GM12878 (cell line): ENCODE measurements around the gene PLEKHG2. TPM values are rescaled to one million over a fixed set of nuclear protein-coding genes. Genes with fewer than 3 reads are reported as not detected.

ENCODE experiments used
- CREB1 ChIP-seq: IDR thresholded peaks from 2 replicates; pipeline ENCODE4 v1.6.1; 2012; ENCODE audit warnings: low read depth, mild to moderate bottlenecking, inconsistent platforms
- CREM ChIP-seq: IDR thresholded peaks from 2 replicates; pipeline ENCODE4 v1.6.1; 2014; ENCODE audit warnings: antibody characterized with exemption, low read depth
- KLF5 ChIP-seq: fragments of 450-650 bp; IDR thresholded peaks from 2 replicates; pipeline ENCODE4 v1.6.1; 2014; ENCODE audit warnings: mild to moderate bottlenecking; ENCODE audit not compliant: partially characterized antibody
- MEF2A ChIP-seq: IDR thresholded peaks from 2 replicates; pipeline ENCODE4 v1.6.1; 2011; ENCODE audit warnings: low read depth, mild to moderate bottlenecking, low read length, moderate library complexity; ENCODE audit not compliant: insufficient read depth
- MEF2B ChIP-seq: fragments of 450-650 bp; IDR thresholded peaks from 2 replicates; pipeline ENCODE4 v1.6.1; 2018; ENCODE audit warnings: mild to moderate bottlenecking, moderate library complexity; ENCODE audit not compliant: partially characterized antibody, poor library complexity, severe bottlenecking
- MXI1 ChIP-seq: fragments of 150-350 bp; IDR thresholded peaks from 2 replicates; pipeline ENCODE4 v1.6.1; 2011; ENCODE audit warnings: low read depth, mild to moderate bottlenecking, inconsistent platforms, low read length, improper control_type of control experiment
- NFYA ChIP-seq: IDR thresholded peaks from 2 replicates; pipeline ENCODE4 v1.6.1; 2011; ENCODE audit warnings: low read depth, mild to moderate bottlenecking, low read length, improper control_type of control experiment, borderline replicate concordance
- NR2C1 ChIP-seq: fragments of 450-650 bp; IDR thresholded peaks from 2 replicates; pipeline ENCODE4 v1.6.1; 2017; ENCODE audit warnings: antibody characterized with exemption, mild to moderate bottlenecking, moderate library complexity
- SMARCA5 ChIP-seq: fragments of 450-650 bp; IDR thresholded peaks from 2 replicates; pipeline ENCODE4 v1.6.1; 2017; ENCODE audit warnings: mild to moderate bottlenecking
- SP1 ChIP-seq: IDR thresholded peaks from one replicate; pipeline ENCODE4 v1.6.1; 2011; ENCODE audit warnings: low read depth, low read length
- SRF ChIP-seq, 2 experiments: IDR thresholded peaks; 2 replicates each; pipeline ENCODE4 v1.6.1; 2011; ENCODE audit warnings: low read depth in 2 of 2, low read length in 2 of 2, mild to moderate bottlenecking in 1 of 2, moderate library complexity in 1 of 2
- SUZ12 ChIP-seq: fragments of 200-600 bp; sonication (generic); IDR thresholded peaks from one replicate; pipeline ENCODE4 v1.6.1; 2018; ENCODE audit warnings: antibody characterized with exemption, mild to moderate bottlenecking; ENCODE audit not compliant: unreplicated experiment
- polyA plus RNA-seq, 11 experiments: library from polyadenylated mRNA; depleted of rRNA in 4 of 11; unstranded in 6 of 11; stranded (reverse) in 5 of 11; fragments of >200 nt; fragmentation: Nextera tagmentation in 4 of 11; fragmentation: Illumina TruSeq in 1 of 11; extraction: Ambion mirVana in 4 of 11; extraction: Trizol in 1 of 11; gene quantifications; 1 replicate in 1 of 11; 2 replicates in 10 of 11; pipeline versions ENCODE4 v1.2.1 to v1.2.3, GENCODE V29; 2011 to 2016; ENCODE audit warnings: inconsistent platforms in 2 of 11, missing spikeins in 2 of 11, low read depth in 1 of 11
- total RNA-seq, 4 experiments: library from RNA; depleted of rRNA in 3 of 4; stranded (reverse); fragments of >200 nt in 3 of 4; fragmentation: Illumina TruSeq in 1 of 4; extraction: Trizol in 1 of 4; gene quantifications; 2 replicates each; pipeline versions ENCODE4 v1.2.1 to v1.2.3, GENCODE V29; 2013 to 2021
- TF ChIP-seq, protein P1 (sequence below): IDR thresholded peaks from 2 replicates; pipeline ENCODE4 v1.6.1; 2012; ENCODE audit warnings: low read length, inconsistent platforms
- TF ChIP-seq, protein P2 (sequence below): fragments of 150-350 bp; IDR thresholded peaks from 2 replicates; pipeline ENCODE4 v1.6.1; 2014; ENCODE audit warnings: mild to moderate bottlenecking, low read depth, low read length
- TF ChIP-seq, protein P3 (sequence below): fragments of 450-650 bp; IDR thresholded peaks from 2 replicates; pipeline ENCODE4 v1.6.1; 2017; ENCODE audit warnings: mild to moderate bottlenecking, low read depth, inconsistent platforms; ENCODE audit not compliant: poor library complexity, severe bottlenecking
- TF ChIP-seq, protein P4 (sequence below), 3 experiments: IDR thresholded peaks in 2 of 3; conservative IDR thresholded peaks in 1 of 3; 2 replicates each; pipeline ENCODE4 v1.5.1; 2011; ENCODE audit warnings: low read depth in 3 of 3, low read length in 3 of 3, mild to moderate bottlenecking in 3 of 3, control low read depth in 2 of 3, moderate library complexity in 2 of 3, inconsistent platforms in 1 of 3, mixed read lengths in 1 of 3; ENCODE audit not compliant: control insufficient read depth in 2 of 3, insufficient read depth in 1 of 3; ENCODE audit errors: extremely low read depth in 1 of 3
- TF ChIP-seq, protein P5 (sequence below): fragments of 450-650 bp; IDR thresholded peaks from 2 replicates; pipeline ENCODE4 v1.6.1; 2017; ENCODE audit warnings: low read depth, mild to moderate bottlenecking, moderate library complexity
- TF ChIP-seq, protein P6 (sequence below): IDR thresholded peaks from 2 replicates; pipeline ENCODE4 v1.6.1; 2012; ENCODE audit warnings: low read depth, low read length, improper control_type of control experiment

PLEKHG2 gene
- total and polyA plus RNA-seq, 10 of the 15 experiments (the other 5 are each of a cell fraction or from before 2014, with no cell fraction given), result 3.0 to 62.5 (median 17.2) TPM

DNA sequence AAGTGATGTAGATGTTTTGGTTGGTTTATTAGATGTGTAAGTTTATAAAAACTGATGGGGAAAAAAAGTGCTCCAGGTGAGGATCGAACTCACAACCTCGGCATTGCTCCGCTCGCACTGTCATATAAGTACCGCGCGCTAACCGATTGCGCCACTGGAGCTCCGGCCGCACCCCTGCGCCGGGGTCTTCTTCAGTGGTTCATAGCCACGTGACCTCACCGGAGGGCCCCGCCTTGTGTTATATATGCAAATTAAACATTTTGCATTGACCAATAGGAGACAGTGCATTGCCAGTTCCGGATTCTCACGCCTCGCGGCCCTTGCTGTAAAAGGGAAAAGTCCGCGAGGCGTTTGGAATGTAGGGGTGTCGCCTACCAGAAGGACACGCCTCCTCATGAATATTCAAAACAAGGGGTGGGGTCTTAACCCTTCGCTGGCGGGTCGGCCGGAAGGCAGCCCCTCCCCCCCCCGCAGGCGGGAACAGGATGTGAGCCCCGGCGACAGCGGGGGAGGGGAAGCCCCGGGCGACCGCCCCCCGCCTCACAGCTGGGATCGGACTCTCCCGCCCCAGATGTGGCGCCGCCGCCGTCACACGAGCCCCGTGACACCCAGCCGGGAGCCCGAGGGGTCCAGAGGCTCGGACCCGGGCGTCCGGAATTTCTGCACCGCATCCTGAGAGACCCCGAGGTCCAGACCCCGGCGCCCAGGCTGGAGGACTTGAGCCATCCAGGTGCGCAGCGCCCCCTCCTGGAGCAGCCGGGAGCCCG, at the start of gene PLEKHG2 (continued):
- TF ChIP-seq, protein P1, sequence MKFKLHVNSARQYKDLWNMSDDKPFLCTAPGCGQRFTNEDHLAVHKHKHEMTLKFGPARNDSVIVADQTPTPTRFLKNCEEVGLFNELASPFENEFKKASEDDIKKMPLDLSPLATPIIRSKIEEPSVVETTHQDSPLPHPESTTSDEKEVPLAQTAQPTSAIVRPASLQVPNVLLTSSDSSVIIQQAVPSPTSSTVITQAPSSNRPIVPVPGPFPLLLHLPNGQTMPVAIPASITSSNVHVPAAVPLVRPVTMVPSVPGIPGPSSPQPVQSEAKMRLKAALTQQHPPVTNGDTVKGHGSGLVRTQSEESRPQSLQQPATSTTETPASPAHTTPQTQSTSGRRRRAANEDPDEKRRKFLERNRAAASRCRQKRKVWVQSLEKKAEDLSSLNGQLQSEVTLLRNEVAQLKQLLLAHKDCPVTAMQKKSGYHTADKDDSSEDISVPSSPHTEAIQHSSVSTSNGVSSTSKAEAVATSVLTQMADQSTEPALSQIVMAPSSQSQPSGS, result no peak
- TF ChIP-seq, protein P2, sequence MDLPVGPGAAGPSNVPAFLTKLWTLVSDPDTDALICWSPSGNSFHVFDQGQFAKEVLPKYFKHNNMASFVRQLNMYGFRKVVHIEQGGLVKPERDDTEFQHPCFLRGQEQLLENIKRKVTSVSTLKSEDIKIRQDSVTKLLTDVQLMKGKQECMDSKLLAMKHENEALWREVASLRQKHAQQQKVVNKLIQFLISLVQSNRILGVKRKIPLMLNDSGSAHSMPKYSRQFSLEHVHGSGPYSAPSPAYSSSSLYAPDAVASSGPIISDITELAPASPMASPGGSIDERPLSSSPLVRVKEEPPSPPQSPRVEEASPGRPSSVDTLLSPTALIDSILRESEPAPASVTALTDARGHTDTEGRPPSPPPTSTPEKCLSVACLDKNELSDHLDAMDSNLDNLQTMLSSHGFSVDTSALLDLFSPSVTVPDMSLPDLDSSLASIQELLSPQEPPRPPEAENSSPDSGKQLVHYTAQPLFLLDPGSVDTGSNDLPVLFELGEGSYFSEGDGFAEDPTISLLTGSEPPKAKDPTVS, result 0 out of 2 replicates have a peak, but pooled peaks have one; percentile 47
- TF ChIP-seq NFYA, result no peak
- TF ChIP-seq, protein P3, sequence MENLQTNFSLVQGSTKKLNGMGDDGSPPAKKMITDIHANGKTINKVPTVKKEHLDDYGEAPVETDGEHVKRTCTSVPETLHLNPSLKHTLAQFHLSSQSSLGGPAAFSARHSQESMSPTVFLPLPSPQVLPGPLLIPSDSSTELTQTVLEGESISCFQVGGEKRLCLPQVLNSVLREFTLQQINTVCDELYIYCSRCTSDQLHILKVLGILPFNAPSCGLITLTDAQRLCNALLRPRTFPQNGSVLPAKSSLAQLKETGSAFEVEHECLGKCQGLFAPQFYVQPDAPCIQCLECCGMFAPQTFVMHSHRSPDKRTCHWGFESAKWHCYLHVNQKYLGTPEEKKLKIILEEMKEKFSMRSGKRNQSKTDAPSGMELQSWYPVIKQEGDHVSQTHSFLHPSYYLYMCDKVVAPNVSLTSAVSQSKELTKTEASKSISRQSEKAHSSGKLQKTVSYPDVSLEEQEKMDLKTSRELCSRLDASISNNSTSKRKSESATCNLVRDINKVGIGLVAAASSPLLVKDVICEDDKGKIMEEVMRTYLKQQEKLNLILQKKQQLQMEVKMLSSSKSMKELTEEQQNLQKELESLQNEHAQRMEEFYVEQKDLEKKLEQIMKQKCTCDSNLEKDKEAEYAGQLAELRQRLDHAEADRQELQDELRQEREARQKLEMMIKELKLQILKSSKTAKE, result peak; percentile 95
- TF ChIP-seq, protein P4, sequence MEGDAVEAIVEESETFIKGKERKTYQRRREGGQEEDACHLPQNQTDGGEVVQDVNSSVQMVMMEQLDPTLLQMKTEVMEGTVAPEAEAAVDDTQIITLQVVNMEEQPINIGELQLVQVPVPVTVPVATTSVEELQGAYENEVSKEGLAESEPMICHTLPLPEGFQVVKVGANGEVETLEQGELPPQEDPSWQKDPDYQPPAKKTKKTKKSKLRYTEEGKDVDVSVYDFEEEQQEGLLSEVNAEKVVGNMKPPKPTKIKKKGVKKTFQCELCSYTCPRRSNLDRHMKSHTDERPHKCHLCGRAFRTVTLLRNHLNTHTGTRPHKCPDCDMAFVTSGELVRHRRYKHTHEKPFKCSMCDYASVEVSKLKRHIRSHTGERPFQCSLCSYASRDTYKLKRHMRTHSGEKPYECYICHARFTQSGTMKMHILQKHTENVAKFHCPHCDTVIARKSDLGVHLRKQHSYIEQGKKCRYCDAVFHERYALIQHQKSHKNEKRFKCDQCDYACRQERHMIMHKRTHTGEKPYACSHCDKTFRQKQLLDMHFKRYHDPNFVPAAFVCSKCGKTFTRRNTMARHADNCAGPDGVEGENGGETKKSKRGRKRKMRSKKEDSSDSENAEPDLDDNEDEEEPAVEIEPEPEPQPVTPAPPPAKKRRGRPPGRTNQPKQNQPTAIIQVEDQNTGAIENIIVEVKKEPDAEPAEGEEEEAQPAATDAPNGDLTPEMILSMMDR (IDR thresholded peaks at IDR 0.05 in 2 of 3, conservative IDR thresholded peaks at IDR 0.05 in 1 of 3; ENCODE audit: control insufficient read depth in 2 of 3, extremely low read depth in 1 of 3, insufficient read depth in 1 of 3, low read depth in 3 of 3, low read length in 3 of 3), result peak in 2 of 3 experiments; percentile 79 to 90
- peak; percentile 57 for TF ChIP-seq KLF5
- TF ChIP-seq NR2C1, result peak; percentile 16
- peak; percentile 86 for TF ChIP-seq CREM
- TF ChIP-seq SUZ12, result no peak
- TF ChIP-seq, protein P5, sequence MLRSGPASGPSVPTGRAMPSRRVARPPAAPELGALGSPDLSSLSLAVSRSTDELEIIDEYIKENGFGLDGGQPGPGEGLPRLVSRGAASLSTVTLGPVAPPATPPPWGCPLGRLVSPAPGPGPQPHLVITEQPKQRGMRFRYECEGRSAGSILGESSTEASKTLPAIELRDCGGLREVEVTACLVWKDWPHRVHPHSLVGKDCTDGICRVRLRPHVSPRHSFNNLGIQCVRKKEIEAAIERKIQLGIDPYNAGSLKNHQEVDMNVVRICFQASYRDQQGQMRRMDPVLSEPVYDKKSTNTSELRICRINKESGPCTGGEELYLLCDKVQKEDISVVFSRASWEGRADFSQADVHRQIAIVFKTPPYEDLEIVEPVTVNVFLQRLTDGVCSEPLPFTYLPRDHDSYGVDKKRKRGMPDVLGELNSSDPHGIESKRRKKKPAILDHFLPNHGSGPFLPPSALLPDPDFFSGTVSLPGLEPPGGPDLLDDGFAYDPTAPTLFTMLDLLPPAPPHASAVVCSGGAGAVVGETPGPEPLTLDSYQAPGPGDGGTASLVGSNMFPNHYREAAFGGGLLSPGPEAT, result no peak
- no peak for TF ChIP-seq CREB1
- no peak for TF ChIP-seq SP1
- TF ChIP-seq SRF (IDR thresholded peaks at IDR 0.05; ENCODE audit: low read depth in 2 of 2, low read length in 2 of 2), result peak; percentile 81 to 99
- TF ChIP-seq SMARCA5, result peak; percentile 97
- peak; percentile 33; the same call in 1 of the 2 replicates for TF ChIP-seq MXI1
- TF ChIP-seq MEF2B, result peak; percentile 42
- 0 out of 2 replicates have a peak, but pooled peaks have one; percentile 3 for TF ChIP-seq MEF2A
- TF ChIP-seq, protein P6, sequence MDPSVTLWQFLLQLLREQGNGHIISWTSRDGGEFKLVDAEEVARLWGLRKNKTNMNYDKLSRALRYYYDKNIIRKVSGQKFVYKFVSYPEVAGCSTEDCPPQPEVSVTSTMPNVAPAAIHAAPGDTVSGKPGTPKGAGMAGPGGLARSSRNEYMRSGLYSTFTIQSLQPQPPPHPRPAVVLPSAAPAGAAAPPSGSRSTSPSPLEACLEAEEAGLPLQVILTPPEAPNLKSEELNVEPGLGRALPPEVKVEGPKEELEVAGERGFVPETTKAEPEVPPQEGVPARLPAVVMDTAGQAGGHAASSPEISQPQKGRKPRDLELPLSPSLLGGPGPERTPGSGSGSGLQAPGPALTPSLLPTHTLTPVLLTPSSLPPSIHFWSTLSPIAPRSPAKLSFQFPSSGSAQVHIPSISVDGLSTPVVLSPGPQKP, result peak; percentile 81; the same call in 1 of the 2 replicates
